Measurements from ENCODE around the gene YBX1. TPM values are rescaled to one million over a fixed set of nuclear protein-coding genes. Genes with fewer than 3 reads are reported as not detected.

The YBX1 gene
- total RNA-seq, 1 donor from 2014 or later, result 741 TPM

DNA sequence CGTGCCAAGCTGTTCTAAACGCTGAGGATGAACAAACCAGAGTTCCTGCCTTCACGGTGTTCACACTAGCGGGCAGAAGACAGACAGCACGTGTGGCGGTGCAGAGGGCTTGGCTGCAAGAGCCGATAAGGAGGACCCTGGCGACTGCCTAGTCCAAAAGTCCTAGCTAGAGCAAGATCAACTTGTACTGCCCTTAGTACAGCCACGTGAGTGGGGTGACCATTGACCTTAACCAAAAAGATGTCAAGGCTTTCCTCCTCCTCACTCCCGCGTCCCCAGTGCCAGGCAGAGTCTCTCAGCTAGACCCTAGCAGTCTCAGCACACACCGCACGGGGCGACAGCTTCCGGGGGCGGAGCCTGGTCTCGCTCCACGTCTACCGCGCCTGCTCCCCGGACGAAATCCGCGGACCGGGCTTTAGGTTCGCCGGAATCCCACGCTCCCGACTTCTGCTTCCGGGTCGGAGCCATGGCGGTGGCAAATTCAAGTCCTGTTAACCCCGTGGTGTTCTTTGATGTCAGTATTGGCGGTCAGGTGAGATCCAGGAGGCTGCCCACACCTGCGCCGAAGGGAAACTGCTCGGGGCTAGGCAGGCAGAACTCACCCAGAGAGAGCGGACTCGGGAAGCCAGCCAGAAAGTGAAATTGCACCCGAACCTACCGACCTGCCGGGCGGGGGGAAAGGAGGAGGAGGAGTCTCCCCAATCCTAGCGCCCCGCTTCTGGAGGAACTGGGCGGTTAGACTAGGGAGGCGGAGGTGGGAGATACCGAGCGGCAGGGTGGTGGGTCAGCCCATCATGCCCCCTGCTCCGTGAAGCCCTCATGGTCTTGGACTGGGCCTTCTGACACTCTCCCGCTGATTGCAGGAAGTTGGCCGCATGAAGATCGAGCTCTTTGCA lies 24.0 kb upstream of the YBX1 start, which contains the start of gene PPIH:
PPIH (plus strand) TSS at position 443 of the 896 bp plus-strand sequence; CDS start at position 467, 24 bp downstream.
- Mint-ChIP-seq H3K9me3 (ENCODE audit: unreplicated experiment) (no peaks in the 10 kb centered on the region), H3K27ac (ENCODE audit: unreplicated experiment) (peak within 1 kb of the TSS; percentile 69), H3K4me1 (ENCODE audit: unreplicated experiment) (peaks cover 21% of the 10 kb centered on the region), H3K36me3 (ENCODE audit: low read depth, unreplicated experiment) (peaks cover 7% of the 10 kb centered on the region), H3K27me3 (ENCODE audit: unreplicated experiment) (peaks cover 2% of the 10 kb centered on the region), H3K4me3 (ENCODE audit: unreplicated experiment) (peak within 1 kb of the TSS; percentile 95)
- TF ChIP-seq, protein P1, sequence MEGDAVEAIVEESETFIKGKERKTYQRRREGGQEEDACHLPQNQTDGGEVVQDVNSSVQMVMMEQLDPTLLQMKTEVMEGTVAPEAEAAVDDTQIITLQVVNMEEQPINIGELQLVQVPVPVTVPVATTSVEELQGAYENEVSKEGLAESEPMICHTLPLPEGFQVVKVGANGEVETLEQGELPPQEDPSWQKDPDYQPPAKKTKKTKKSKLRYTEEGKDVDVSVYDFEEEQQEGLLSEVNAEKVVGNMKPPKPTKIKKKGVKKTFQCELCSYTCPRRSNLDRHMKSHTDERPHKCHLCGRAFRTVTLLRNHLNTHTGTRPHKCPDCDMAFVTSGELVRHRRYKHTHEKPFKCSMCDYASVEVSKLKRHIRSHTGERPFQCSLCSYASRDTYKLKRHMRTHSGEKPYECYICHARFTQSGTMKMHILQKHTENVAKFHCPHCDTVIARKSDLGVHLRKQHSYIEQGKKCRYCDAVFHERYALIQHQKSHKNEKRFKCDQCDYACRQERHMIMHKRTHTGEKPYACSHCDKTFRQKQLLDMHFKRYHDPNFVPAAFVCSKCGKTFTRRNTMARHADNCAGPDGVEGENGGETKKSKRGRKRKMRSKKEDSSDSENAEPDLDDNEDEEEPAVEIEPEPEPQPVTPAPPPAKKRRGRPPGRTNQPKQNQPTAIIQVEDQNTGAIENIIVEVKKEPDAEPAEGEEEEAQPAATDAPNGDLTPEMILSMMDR (IDR thresholded peaks at IDR 0.05; ENCODE audit: unreplicated experiment), result no peak
- peak; percentile 91 for DNase-seq (ENCODE audit: low spot score)

DNA sequence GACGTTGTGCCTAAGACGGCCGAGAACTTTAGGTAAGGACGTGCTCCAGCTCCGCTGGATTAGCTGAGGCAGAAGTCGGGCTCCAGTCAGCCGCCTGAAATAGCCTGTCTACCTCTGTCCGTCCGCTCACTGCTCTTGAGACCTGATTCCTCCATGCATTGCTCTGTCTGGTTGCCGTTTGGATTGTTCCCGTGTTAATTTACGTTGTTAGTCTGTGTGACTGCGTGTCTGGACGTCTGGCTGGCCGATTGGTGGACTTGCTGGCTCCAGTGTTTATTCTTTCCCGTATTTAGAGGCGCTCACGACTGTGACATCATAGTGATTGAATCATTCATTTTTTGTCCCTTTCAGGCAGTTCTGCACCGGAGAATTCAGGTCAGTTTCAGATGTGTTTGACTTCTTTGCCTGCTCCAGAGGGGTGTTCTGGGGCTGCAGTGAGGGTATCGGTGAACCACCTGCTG lies 23.3 kb upstream of the YBX1 start:
- H3K4me3 Mint-ChIP-seq (ENCODE audit: unreplicated experiment), result peak overlapping the region; percentile 95

DNA sequence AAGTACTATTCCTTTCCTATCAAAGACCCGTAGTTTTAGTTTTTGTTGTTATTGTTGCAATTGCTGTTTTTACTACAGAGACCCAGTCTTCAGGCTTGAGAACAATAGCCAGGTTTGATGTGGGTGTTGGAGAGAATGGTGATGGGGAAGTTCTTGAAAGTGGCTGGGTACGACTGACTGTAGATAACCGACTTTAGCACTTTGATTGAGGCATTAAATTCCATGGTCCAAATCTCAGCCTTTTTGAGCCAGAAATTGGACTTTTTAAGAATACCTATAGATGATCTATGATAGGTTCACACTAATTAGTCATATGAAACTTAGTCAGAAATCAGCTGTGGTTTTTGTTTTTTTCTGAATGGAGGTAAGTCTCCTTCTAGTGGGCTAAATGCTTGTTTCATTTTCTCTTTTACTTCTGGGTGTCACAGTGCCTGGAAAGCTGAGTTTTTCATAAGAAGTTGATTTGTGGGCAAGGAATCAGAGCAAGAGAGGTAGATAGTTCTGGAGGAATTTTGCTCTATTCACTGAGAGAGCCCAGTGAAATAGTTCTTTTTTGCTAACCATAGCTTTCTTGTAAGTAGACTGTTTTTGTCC lies 21.2 kb upstream of the YBX1 start:
- TF ChIP-seq, protein P1 (IDR thresholded peaks at IDR 0.05; ENCODE audit: unreplicated experiment), result no peak
- Mint-ChIP-seq H3K27ac (ENCODE audit: unreplicated experiment) (no peak overlapping the region), H3K36me3 (ENCODE audit: low read depth, unreplicated experiment) (peaks cover 12% of the 10 kb centered on the region)

More for the DNA sequence above, 23.3 kb upstream of the YBX1 start:
- DNase-seq (ENCODE audit: low spot score), result no peak
- no peaks in the 10 kb centered on the region for H3K9me3 Mint-ChIP-seq (ENCODE audit: unreplicated experiment)
- H3K36me3 Mint-ChIP-seq (ENCODE audit: low read depth, unreplicated experiment), result peaks cover 7% of the 10 kb centered on the region
- TF ChIP-seq, protein P1 (IDR thresholded peaks at IDR 0.05; ENCODE audit: unreplicated experiment), result no peak
- peaks cover 2% of the 10 kb centered on the region for H3K27me3 Mint-ChIP-seq (ENCODE audit: unreplicated experiment)
- H3K27ac Mint-ChIP-seq (ENCODE audit: unreplicated experiment), result peak overlapping the region; percentile 69
- H3K4me1 Mint-ChIP-seq (ENCODE audit: unreplicated experiment), result peaks cover 21% of the 10 kb centered on the region

DNA sequence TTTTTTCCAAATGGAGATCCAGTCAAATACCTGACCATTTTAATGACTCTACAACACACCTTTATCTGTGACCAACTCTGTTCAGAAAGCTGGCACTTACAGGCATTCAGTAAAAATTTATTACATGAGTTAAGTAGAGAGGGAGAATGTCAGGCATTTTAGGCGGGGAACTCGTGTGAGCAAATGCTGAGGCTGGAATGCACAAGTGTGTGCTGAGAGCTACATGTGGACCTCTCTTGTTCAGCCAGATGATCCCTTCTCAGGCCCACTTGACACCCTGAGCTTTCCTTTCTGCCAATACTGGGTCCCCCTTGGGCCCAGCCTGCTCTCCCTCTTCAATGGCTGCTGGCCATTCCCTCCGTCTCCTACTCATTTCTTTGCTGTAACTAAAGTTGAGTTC lies 12.3 kb upstream of the YBX1 start:
- Mint-ChIP-seq H3K36me3 (ENCODE audit: low read depth, unreplicated experiment) (peaks cover 23% of the 10 kb centered on the region), H3K4me3 (ENCODE audit: unreplicated experiment) (no peak overlapping the region), H3K27me3 (ENCODE audit: unreplicated experiment) (no peaks in the 10 kb centered on the region), H3K27ac (ENCODE audit: unreplicated experiment) (no peak overlapping the region), H3K9me3 (ENCODE audit: unreplicated experiment) (no peaks in the 10 kb centered on the region), H3K4me1 (ENCODE audit: unreplicated experiment) (peaks cover 13% of the 10 kb centered on the region)
- TF ChIP-seq, protein P1 (IDR thresholded peaks at IDR 0.05; ENCODE audit: unreplicated experiment), result no peak
- no peak for DNase-seq (ENCODE audit: low spot score)

More for the DNA sequence above, 21.2 kb upstream of the YBX1 start:
- Mint-ChIP-seq H3K9me3 (ENCODE audit: unreplicated experiment) (no peaks in the 10 kb centered on the region), H3K4me1 (ENCODE audit: unreplicated experiment) (peaks cover 21% of the 10 kb centered on the region), H3K27me3 (ENCODE audit: unreplicated experiment) (peaks cover 2% of the 10 kb centered on the region), H3K4me3 (ENCODE audit: unreplicated experiment) (no peak overlapping the region)
- DNase-seq (ENCODE audit: low spot score), result no peak

Data from endothelial cell (in vitro differentiated cells).